ENCODE results near the gene USP49. TPM values are rescaled to one million over a fixed set of nuclear protein-coding genes. Genes with fewer than 3 reads are reported as not detected.

The USP49 gene
- total and polyA plus RNA-seq, 10 of the 15 experiments (the other 5 are each of a cell fraction or from before 2014, with no cell fraction given): 1.0 to 7.7 (median 4.3) TPM

- no peak for DNase-seq (ENCODE audit: low read depth, low spot score)
- H3K4me3 ChIP-seq: no peak overlapping the region
- H3K36me3 ChIP-seq (ENCODE audit: control insufficient read depth in 2 of 2, insufficient read depth in 2 of 2, low read length in 1 of 2): no peaks in the 10 kb centered on the region
- no peak for ATAC-seq
- H3K4me1 ChIP-seq (ENCODE audit: control insufficient read depth, insufficient read depth, low read length): no peaks in the 10 kb centered on the region
- H3K79me2 ChIP-seq (ENCODE audit: control insufficient read depth, insufficient read depth, low read length): no peaks in the 10 kb centered on the region
- no TSS peak for BruUV-seq (replicated peaks)
- H4K20me1 ChIP-seq (ENCODE audit: control insufficient read depth, insufficient read depth): no peaks in the 10 kb centered on the region
- H3K4me2 ChIP-seq (ENCODE audit: control insufficient read depth, insufficient read depth): no peak overlapping the region
- 36% methylated on average over 8 of the region's 8 CpGs for WGBS (ENCODE audit: insufficient coverage, insufficient replicate concordance, low lambda C conversion rate, missing lambda C conversion rate)
- CTCF ChIA-PET: no interaction called here
- intact Hi-C loops (cut with micrococcal nuclease; ENCODE audit: unreplicated experiment) (no loop called here), in situ Hi-C loops (cut with MboI) (no loop called here)
- H2AFZ ChIP-seq (ENCODE audit: control insufficient read depth, low read depth, low read length): no peak overlapping the region
- TF ChIP-seq ZBTB40 (IDR thresholded peaks at IDR 0.05; ENCODE audit: borderline replicate concordance) (no peak), RAD21 (IDR thresholded peaks at IDR 0.05; ENCODE audit: insufficient read depth, low read depth, low read length) (no peak), RCOR1 (conservative IDR thresholded peaks at IDR 0.05; ENCODE audit: low read depth, low read length) (no peak), RELA (IDR thresholded peaks at IDR 0.05; ENCODE audit: borderline replicate concordance, partially characterized antibody) (no peak), IRF3 (IDR thresholded peaks at IDR 0.05) (no peak), REST (IDR thresholded peaks at IDR 0.05; ENCODE audit: low read depth, low read length) (no peak), RBBP5 (conservative IDR thresholded peaks at IDR 0.05) (no peak), ETV6 (conservative IDR thresholded peaks at IDR 0.05 in 1 of 2, IDR thresholded peaks at IDR 0.05 in 1 of 2; ENCODE audit: borderline replicate concordance in 1 of 2, low read depth in 1 of 2) (no peak), USF2 (IDR thresholded peaks at IDR 0.05; ENCODE audit: borderline replicate concordance, low read depth, low read length) (no peak), CREB1 (IDR thresholded peaks at IDR 0.05; ENCODE audit: low read depth) (no peak)
- no peak overlapping the region for H3K9ac ChIP-seq (ENCODE audit: control insufficient read depth, insufficient read depth, low read length)
- POLR2A ChIA-PET: interaction anchor here (0.6 kb wide), 1 partner anchor 1433 kb away, joined by 3 read pairs; no protein-coding TSS in a partner anchor
- RAD21 ChIA-PET (ENCODE audit: unreplicated experiment): no interaction called here
- no peaks in the 10 kb centered on the region for H3K9me3 ChIP-seq (replicated peaks; ENCODE audit: control insufficient read depth, insufficient read depth, low read length)
- no peak overlapping the region for H3K27ac ChIP-seq (ENCODE audit: control insufficient read depth, insufficient read depth)
- peaks cover 0 to 4% of the 10 kb centered on the region in 2 experiments; a peak in 2 of 4 replicates for H3K27me3 ChIP-seq (replicated peaks in 1 of 2; ENCODE audit: control insufficient read depth in 2 of 2, insufficient read depth in 2 of 2, low read length in 1 of 2)
- no peak for FAIRE-seq
- SMC1A ChIA-PET (ENCODE audit: uncharacterized antibody, unreplicated experiment): no interaction called here
Observed at GRCh38 chr6:41757931-41758640, 137.1 kb downstream of the USP49 start.

Measured in GM12878 (cell line).